ENCODE results near the gene ANKRD66.
"Not testable (repeated sequence)": the region's sequence is repeated elsewhere in the genome, so short reads cannot be mapped to it uniquely, and the experiment has no call there.

ANKRD66 gene

DNA sequence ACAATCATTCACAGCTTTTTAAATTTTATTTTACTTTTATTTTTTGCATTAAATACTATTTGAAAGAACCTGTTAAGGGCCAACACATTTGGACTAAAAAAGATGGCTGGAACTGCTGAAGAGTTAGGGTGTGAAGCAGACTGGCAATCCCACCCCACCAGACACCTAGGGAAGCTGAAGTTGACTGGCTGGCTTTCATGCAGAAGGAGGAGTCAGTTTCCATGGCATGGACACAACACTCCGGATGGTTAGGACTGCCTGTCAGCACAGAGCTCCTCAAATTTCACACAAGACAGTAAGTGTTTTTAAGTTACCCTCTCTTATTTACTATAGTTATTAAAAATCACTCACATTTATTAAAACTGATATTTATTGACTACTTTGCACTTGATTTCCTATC is at the start of gene ANKRD66:
Gene ANKRD66 (plus strand): TSS at position 238 of the 400 bp plus-strand sequence. CDS start 5,016 bp downstream, outside the sequence.
- in situ Hi-C loops (cut with HindIII; ENCODE audit: low sequenced_read_pairs), result no loop called here

DNA sequence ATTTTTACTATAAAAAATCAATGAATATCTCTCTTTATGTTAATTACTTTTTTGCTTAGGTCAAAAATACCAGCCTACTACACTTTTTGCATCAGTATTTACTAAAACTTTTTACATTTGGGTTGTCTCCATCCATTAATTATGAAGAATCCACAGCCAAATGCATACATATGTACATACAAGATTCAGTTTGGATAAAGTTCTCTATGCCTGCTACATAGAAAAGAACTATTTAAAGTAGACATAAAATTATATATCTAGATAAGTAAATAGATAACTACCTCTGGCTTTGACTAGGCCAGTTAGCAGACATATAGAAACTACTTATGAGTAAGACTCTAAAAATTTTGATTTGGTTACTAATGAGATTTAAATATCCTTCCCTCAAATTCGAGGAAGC is 46.8 kb upstream of the ANKRD66 start:
- in situ Hi-C loops (cut with HindIII; ENCODE audit: low sequenced_read_pairs), result no loop called here

- in situ Hi-C loops (cut with HindIII; ENCODE audit: low sequenced_read_pairs), result no loop called here
These were observed 42.2 kb upstream of the ANKRD66 start for GRCh38 chr6:46704562-46704961.

GRCh38 chr6:46706464-46706863 is 40.3 kb upstream of the ANKRD66 start:
- in situ Hi-C loops (cut with HindIII; ENCODE audit: low sequenced_read_pairs), result loop anchor here (5.0 kb wide), 1 partner anchor 34 kb away; no protein-coding TSS in a partner anchor

DNA sequence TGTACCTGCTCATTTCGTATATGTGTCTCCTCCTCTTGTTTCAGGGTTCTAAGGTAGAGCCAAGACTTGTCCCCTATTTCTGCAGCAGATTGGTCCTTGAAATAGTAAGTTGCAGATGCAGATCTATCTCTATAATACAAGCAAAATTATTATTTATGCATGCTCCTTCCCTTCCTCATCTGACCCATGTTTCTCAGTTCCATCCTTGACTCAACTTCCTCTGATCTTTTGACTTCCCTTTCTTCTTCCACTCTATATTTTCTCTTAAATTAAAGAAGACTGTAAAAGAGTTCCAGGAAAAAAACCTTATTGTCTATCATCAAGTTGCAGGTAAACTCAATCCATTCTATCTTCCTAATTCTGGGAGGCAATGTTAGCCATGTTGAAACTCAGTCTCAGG is 35.2 kb upstream of the ANKRD66 start:
- in situ Hi-C loops (cut with HindIII; ENCODE audit: low sequenced_read_pairs), result no loop called here

DNA sequence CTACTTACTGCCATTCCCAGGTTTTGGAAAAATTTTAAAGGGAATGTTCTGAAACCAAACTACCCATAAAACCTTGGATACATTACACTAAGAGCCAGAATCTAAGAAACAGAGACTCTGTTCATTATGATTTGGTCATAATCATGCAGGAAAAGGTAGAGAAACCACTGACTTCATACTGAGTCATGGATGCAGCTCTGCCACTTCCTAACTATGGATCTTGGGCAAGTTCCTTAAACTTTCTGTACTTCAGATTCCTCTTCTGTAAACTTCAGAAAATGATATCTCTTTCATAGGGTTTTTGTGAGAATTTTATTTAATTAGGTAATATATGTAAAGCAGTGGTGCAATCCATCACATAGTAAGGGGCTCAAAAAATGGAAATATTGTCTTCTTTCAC is 31.6 kb upstream of the ANKRD66 start:
- in situ Hi-C loops (cut with HindIII; ENCODE audit: low sequenced_read_pairs), result no loop called here

- in situ Hi-C loops (cut with HindIII; ENCODE audit: low sequenced_read_pairs), result no loop called here
These were observed 27.6 kb upstream of the ANKRD66 start for GRCh38 chr6:46719099-46719498.

DNA sequence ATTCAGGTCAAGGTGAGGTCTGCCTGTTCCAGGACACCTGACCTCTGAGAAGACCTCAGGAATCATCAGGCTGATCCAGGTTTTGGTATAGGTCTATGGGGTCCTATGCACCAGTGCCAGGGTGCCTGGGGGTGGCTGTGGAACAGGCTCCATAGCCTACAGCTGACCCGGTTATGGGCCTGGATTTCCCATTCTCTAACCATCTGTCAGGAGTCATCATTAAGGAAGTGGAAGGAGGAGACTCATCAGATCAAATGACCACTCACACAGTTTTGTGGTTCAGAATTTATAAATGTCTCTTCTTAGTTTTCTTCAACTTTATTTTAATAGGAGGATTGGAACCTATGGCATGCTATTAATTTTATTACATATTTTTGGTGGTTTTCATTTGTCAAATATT is 26.3 kb upstream of the ANKRD66 start:
- in situ Hi-C loops (cut with HindIII; ENCODE audit: low sequenced_read_pairs), result no loop called here

DNA sequence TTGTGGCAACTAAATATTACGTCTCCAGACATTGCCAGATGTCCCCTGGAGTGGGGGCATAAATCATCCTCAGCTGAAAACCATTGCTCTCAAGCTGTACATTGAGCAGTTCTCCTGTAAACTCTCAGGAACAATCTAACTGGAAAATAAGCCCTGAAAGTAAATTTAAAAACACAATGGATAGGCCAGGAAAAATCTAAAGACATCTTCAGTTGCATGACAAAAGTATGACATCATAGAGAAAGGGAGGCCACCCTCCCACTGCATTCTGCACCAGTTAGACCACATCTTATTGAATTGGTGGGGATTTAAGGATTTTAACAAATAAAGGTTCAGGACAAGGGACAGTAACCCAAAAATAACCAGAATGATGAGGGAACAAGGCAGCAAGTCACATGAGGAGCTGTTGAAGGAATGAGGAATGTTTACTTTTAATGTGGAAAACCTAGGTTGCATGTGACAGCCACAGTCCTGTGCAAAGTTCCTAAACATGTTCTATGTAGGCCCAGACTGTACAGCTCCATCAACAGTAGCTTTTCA is 16.9 kb upstream of the ANKRD66 start:
- in situ Hi-C loops (cut with HindIII; ENCODE audit: low sequenced_read_pairs), result no loop called here

GRCh38 chr6:46730921-46731461 is 15.7 kb upstream of the ANKRD66 start:
- in situ Hi-C loops (cut with HindIII; ENCODE audit: low sequenced_read_pairs), result no loop called here

GRCh38 chr6:46733341-46733801 is 13.4 kb upstream of the ANKRD66 start:
- in situ Hi-C loops (cut with HindIII; ENCODE audit: low sequenced_read_pairs), result no loop called here

GRCh38 chr6:46734867-46735719 is 11.6 kb upstream of the ANKRD66 start, which contains the start of gene PLA2G7:
Gene PLA2G7 (minus strand): TSS chr6:46735375. CDS start chr6:46722891, 12,484 bp downstream.
- in situ Hi-C loops (cut with HindIII; ENCODE audit: low sequenced_read_pairs), result no loop called here

GRCh38 chr6:46735720-46736031 is 11.1 kb upstream of the ANKRD66 start:
- in situ Hi-C loops (cut with HindIII; ENCODE audit: low sequenced_read_pairs), result no loop called here

- in situ Hi-C loops (cut with HindIII; ENCODE audit: low sequenced_read_pairs), result no loop called here
These were observed 9.8 kb upstream of the ANKRD66 start for GRCh38 chr6:46736906-46737305.

- in situ Hi-C loops (cut with HindIII; ENCODE audit: low sequenced_read_pairs), result no loop called here
These were observed 5.3 kb upstream of the ANKRD66 start for GRCh38 chr6:46741482-46741881.

DNA sequence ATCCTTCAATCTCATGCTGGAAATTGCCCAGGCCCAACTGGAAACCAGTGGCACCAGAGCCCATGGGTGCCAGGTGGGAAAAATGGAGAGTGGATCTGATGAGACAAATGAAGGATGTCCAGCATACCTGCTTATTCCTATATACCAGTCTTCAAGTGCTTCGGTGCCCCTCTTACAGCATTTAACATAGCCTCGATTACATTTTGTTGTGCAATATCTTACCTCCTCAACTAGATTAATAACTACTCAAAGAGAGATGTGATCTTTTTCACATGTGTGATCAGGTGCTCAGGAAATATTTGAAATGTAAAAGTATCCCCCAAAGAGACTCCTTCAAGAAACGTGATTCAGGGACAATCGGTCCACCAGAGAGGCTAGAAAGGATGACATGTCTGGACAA is 4.8 kb upstream of the ANKRD66 start:
- in situ Hi-C loops (cut with HindIII; ENCODE audit: low sequenced_read_pairs), result no loop called here

- in situ Hi-C loops (cut with HindIII; ENCODE audit: low sequenced_read_pairs), result no loop called here
These were observed 3.1 kb upstream of the ANKRD66 start for GRCh38 chr6:46743425-46744158.

- in situ Hi-C loops (cut with HindIII; ENCODE audit: low sequenced_read_pairs), result not testable (repeated sequence)
These were observed 2.5 kb upstream of the ANKRD66 start for GRCh38 chr6:46744159-46744725.

- in situ Hi-C loops (cut with HindIII; ENCODE audit: low sequenced_read_pairs), result no loop called here
These were observed 760 bp upstream of the ANKRD66 start for GRCh38 chr6:46745973-46746372.

DNA sequence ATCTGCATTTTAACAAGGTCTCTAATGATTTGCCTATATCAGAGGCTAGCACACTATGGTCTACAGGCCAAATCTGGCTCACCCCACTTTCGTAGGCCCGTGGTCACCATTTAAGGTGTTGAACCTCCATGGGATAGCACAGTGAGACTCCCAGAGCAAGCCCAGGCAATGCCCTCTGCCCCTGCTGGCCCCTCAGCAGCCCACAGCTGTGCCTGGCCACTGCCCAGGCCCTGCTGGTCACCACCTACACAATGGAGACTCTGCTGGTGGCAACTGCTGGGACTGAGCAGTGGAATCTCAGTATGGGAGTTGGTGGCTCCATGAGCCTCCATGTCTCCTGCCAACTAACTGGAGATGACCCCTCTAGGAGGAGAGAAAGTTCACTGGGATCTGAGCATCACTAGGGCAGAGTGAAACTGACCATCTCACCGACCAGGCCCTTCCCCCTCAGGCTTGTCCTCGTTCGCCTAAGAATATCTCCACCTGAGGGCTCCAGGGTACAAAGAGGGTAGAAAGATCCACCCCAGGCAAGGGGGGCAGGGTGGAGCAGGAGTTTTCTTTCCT is 2.3 kb downstream of the ANKRD66 start:
- in situ Hi-C loops (cut with HindIII; ENCODE audit: low sequenced_read_pairs), result no loop called here

DNA sequence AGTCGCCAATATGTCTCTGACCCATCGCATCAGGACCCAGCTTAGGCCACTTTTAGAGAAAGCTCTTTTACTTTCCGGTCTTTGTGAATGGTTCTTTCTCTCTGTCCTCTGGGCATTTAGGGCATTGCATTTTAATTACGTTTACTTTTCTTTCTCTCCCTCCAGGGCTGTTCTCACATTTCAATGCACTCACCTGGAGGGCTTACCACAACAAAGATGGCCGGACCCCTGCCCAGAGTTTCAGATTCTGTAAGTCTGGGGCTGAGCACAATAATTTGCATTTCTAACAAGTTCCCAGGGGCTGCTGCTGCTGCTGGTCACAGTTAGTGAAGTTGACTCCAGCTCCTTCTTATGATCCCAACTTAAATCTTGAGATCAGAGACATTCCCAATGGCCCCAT is 3.0 kb downstream of the ANKRD66 start:
- in situ Hi-C loops (cut with HindIII; ENCODE audit: low sequenced_read_pairs), result no loop called here

Measured in endothelial cell of hepatic sinusoid (primary cell).